Transverse colon (tissue), 4 donors: Measurements from ENCODE around the gene JAGN1. TPM values are rescaled to one million over a fixed set of nuclear protein-coding genes. Genes with fewer than 3 reads are reported as not detected.

Source experiments
- DNase-seq: peaks from one replicate; pipeline ENCODE4 v3.0.0-alpha.2; 2019
- H3K27ac ChIP-seq, 4 donors: fragments of 200-600 bp; sonication (generic); 2 replicates each; pipeline ENCODE4 v1.5.1; 2016 to 2018; ENCODE audit warnings: inconsistent platforms in 4 of 4
- H3K27me3 ChIP-seq: fragments of 200-600 bp; sonication (generic); 2 replicates; pipeline ENCODE4 v1.5.1; 2017; ENCODE audit warnings: inconsistent platforms
- H3K36me3 ChIP-seq, 4 donors: fragments of 200-600 bp; sonication (generic); 2 replicates each; pipeline ENCODE4 v1.5.1; 2017 to 2019; ENCODE audit warnings: inconsistent platforms in 4 of 4
- H3K4me1 ChIP-seq, 4 donors: fragments of 200-600 bp; sonication (generic); 2 replicates each; pipeline ENCODE4 v1.5.1; 2017 to 2020; ENCODE audit warnings: inconsistent platforms in 4 of 4
- H3K4me3 ChIP-seq, 4 donors: fragments of 200-600 bp; sonication (generic); 1 replicate in 1 of 4; 2 replicates in 3 of 4; pipeline versions ENCODE4 v1.5.1 to v1.6.1; 2017 to 2019; ENCODE audit warnings: inconsistent platforms in 4 of 4
- H3K9me3 ChIP-seq, 2 donors: fragments of 200-600 bp; sonication (generic); 2 replicates each; pipeline ENCODE4 v1.5.1; 2017 to 2019; ENCODE audit warnings: inconsistent platforms in 2 of 2
- EP300 ChIP-seq: sonication (generic); formaldehyde crosslinking; IDR thresholded peaks from one replicate; pipeline ENCODE4 v1.6.1; 2017; ENCODE audit warnings: antibody characterized with exemption, low read depth
- POLR2A ChIP-seq: fragments of 450-650 bp; IDR thresholded peaks from one replicate; pipeline ENCODE4 v1.6.1; 2016; ENCODE audit warnings: antibody characterized with exemption, mild to moderate bottlenecking, moderate library complexity
- POLR2AphosphoS5 ChIP-seq, 3 donors: sonication (generic); formaldehyde crosslinking; IDR thresholded peaks; one replicate each; pipeline ENCODE4 v1.6.1; 2016; ENCODE audit warnings: antibody characterized with exemption in 3 of 3
- WGBS, 2 donors: methylation state at CpG; one replicate each; pipeline ENCODE4 v1.1.5; 2018; ENCODE audit warnings: low coverage in 1 of 2; 5-methylcytosine and 5-hydroxymethylcytosine counted together
- in situ Hi-C, 4 donors: fragments of 200-750 bp; cut with MboI; loops; one replicate each; pipeline versions ENCODE4 v1.15.0 to v1.15.1; 2017; ENCODE audit warnings: low sequenced_read_pairs in 3 of 4, low pct_ligation_motif_present in 1 of 4, low pct_unique_long_range_greater_than_20kb in 1 of 4
- intact Hi-C: fragments of 100-400 bp; cut with DNase I; formaldehyde crosslinking; loops from one replicate; pipeline ENCODE4 v1.15.1; 2023; ENCODE audit warnings: low total_unique reads
- total RNA-seq, 4 donors: library from RNA; depleted of rRNA; stranded (reverse); fragments of >200 nt; gene quantifications; one replicate each; pipeline ENCODE4 v1.1.0, GENCODE V29; 2016
- TF ChIP-seq, protein P1 (sequence below), 5 experiments: fragments of 200-600 bp in 3 of 5; fragments of 450-650 bp in 2 of 5; sonication (generic) in 3 of 5; IDR thresholded peaks; 1 replicate in 2 of 5; 2 replicates in 3 of 5; pipeline ENCODE4 v1.5.1; 2016 to 2017; ENCODE audit warnings: antibody characterized with exemption in 5 of 5, inconsistent platforms in 3 of 5, mild to moderate bottlenecking in 2 of 5, moderate library complexity in 1 of 5

JAGN1 gene
- total RNA-seq, 4 donors from 2014 or later = 5.8 to 73.0 (median 28.5) TPM

DNA sequence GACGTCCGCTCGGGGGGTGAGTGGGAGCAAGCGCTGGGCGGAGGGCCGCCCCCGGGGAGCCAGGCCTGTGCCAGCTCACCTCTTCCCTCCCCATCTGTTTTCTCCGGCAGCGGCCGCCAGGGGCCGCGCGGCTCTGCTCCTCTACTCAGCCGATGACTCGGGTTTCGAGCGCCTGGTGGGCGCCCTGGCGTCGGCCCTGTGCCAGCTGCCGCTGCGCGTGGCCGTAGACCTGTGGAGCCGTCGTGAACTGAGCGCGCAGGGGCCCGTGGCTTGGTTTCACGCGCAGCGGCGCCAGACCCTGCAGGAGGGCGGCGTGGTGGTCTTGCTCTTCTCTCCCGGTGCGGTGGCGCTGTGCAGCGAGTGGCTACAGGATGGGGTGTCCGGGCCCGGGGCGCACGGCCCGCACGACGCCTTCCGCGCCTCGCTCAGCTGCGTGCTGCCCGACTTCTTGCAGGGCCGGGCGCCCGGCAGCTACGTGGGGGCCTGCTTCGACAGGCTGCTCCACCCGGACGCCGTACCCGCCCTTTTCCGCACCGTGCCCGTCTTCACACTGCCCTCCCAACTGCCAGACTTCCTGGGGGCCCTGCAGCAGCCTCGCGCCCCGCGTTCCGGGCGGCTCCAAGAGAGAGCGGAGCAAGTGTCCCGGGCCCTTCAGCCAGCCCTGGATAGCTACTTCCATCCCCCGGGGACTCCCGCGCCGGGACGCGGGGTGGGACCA, 42.6 kb downstream of the JAGN1 start:
- Histone ChIP-seq H3K27me3 (no peaks in the 10 kb centered on the region), H3K9me3 (no peaks in the 10 kb centered on the region), H3K4me1 (peaks cover 11 to 35% (median 27%) of the 10 kb centered on the region in 4 donors), H3K36me3 (no peaks in the 10 kb centered on the region), H3K27ac (peak overlapping the region; percentile 90 to 100 (median 96)), H3K4me3 (peak overlapping the region; percentile 64 to 94 (median 86))
- peak in 1 of 3 donors; percentile 11 for TF ChIP-seq POLR2AphosphoS5 (IDR thresholded peaks at IDR 0.05)
- TF ChIP-seq POLR2A = no peak
- TF ChIP-seq, protein P1, sequence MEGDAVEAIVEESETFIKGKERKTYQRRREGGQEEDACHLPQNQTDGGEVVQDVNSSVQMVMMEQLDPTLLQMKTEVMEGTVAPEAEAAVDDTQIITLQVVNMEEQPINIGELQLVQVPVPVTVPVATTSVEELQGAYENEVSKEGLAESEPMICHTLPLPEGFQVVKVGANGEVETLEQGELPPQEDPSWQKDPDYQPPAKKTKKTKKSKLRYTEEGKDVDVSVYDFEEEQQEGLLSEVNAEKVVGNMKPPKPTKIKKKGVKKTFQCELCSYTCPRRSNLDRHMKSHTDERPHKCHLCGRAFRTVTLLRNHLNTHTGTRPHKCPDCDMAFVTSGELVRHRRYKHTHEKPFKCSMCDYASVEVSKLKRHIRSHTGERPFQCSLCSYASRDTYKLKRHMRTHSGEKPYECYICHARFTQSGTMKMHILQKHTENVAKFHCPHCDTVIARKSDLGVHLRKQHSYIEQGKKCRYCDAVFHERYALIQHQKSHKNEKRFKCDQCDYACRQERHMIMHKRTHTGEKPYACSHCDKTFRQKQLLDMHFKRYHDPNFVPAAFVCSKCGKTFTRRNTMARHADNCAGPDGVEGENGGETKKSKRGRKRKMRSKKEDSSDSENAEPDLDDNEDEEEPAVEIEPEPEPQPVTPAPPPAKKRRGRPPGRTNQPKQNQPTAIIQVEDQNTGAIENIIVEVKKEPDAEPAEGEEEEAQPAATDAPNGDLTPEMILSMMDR (IDR thresholded peaks at IDR 0.05) = peak; percentile 66 to 91 (median 81)
- in situ Hi-C loops = no loop called here
- intact Hi-C loops = no loop called here
- DNase-seq = peak; percentile 89
- WGBS, 2 donors = 1% methylated on average over 56 of the region's 77 CpGs; no CpG with 5 or more reads in 1 of the 2 donors

DNA sequence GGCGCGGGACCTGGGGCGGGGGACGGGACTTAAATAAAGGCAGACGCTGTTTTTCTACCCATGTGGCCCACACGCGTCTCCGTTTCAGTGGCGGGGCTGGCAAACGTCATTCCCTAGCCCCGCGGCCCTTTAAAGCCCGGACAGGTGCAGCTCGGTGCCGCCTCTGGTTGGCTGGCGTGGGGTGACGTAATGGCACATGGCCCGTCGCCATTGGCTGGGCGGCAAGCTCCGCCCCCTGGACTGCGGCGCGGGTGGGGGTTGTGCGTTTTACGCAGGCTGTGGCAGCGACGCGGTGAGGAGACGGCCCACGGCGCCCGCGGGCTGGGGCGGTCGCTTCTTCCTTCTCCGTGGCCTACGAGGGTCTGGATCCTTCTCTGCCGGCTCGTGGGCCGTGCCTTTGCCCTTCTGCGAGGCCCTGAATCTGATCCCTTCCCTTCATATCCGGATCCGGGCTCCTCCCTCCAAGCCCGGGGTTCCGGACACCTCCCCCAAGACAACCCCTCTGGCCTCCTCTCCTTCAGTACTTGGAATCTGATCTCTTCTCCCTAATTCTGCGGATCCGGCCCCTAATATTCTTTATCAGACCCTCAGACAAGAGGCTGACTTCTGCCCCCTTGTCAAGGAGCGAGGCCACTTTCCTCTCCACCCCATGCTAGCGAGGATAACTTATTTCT, 43.3 kb downstream of the JAGN1 start, which contains the start of gene CRELD1:
Gene CRELD1, plus strand, starts transcription at position 274 of the 674 bp plus-strand sequence. CDS start 605 bp downstream, outside the sequence.
- peak; percentile 98 for DNase-seq
- H3K27me3 ChIP-seq = no peaks in the 10 kb centered on the region
- intact Hi-C loops (no loop called here), in situ Hi-C loops (no loop called here)
- H3K4me1 ChIP-seq = peaks cover 11 to 35% (median 27%) of the 10 kb centered on the region in 4 donors
- H3K36me3 ChIP-seq = no peaks in the 10 kb centered on the region
- peak within 1 kb of the TSS; percentile 64 to 94 (median 86) for H3K4me3 ChIP-seq
- H3K27ac ChIP-seq = peak within 1 kb of the TSS; percentile 90 to 100 (median 96)
- no peaks in the 10 kb centered on the region for H3K9me3 ChIP-seq
- 0% methylated on average over 6 to 28 of the region's 50 CpGs for WGBS, 2 donors
- TF ChIP-seq POLR2AphosphoS5 (IDR thresholded peaks at IDR 0.05) (peak; percentile 90 to 96 (median 91)), EP300 (no peak), POLR2A (peak; percentile 84)
- TF ChIP-seq, protein P1 (IDR thresholded peaks at IDR 0.05) = no peak

DNA sequence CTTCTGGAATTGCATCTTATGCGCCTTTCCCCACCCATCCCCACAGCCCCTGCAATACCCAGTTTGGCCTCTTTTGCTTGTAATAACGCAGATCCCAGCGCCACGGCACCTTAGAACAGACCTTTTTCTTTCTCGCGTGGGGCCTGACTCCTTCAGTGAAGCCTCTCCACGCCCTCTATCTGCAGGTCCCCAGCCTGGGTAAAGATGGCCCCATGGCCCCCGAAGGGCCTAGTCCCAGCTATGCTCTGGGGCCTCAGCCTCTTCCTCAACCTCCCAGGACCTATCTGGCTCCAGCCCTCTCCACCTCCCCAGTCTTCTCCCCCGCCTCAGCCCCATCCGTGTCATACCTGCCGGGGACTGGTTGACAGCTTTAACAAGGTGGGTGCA, 43.8 kb downstream of the JAGN1 start:
- no peaks in the 10 kb centered on the region for H3K36me3 ChIP-seq
- H3K4me1 ChIP-seq = peaks cover 11 to 35% (median 27%) of the 10 kb centered on the region in 4 donors
- H3K27ac ChIP-seq = peak overlapping the region; percentile 90 to 100 (median 96)
- in situ Hi-C loops (no loop called here), intact Hi-C loops (no loop called here)
- no peaks in the 10 kb centered on the region for H3K27me3 ChIP-seq
- WGBS, 2 donors = 0 to 4% methylated on average over 3 to 11 of the region's 11 CpGs
- no peaks in the 10 kb centered on the region for H3K9me3 ChIP-seq
- H3K4me3 ChIP-seq = peak overlapping the region; percentile 64 to 94 (median 82)
- TF ChIP-seq POLR2A (no peak), EP300 (no peak), POLR2AphosphoS5 (IDR thresholded peaks at IDR 0.05) (no peak)
- TF ChIP-seq, protein P1 (IDR thresholded peaks at IDR 0.05) = peak in 2 of 5 experiments; percentile 28 to 37
- no peak for DNase-seq

DNA sequence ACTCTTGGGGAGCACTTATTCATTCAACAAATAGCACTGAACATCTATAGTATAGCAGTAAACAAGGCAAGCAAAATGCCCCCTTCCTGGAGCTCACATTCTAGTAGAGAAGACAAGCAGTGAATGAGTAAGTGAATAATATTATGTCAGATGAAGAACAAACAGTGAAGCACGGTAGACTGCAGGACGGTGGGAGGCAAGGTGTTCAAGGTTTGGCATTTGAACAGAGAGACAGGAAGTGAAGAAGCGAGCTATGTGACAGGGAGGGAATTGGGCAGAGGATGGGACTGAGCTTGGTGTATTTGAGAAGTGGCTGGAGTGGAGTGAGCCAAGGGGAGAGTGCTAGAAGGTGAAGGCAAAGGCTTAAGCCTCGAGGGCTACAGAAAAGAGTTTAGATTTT, 44.6 kb downstream of the JAGN1 start:
- intact Hi-C loops = no loop called here
- 48 to 56% methylated on average over 3 to 4 of the region's 4 CpGs for WGBS, 2 donors
- no peak for TF ChIP-seq POLR2AphosphoS5 (IDR thresholded peaks at IDR 0.05)
- TF ChIP-seq, protein P1 (IDR thresholded peaks at IDR 0.05) = no peak
- no peak for TF ChIP-seq POLR2A
- no peak for TF ChIP-seq EP300
- Histone ChIP-seq H3K36me3 (no peaks in the 10 kb centered on the region), H3K4me1 (peaks cover 11 to 35% (median 27%) of the 10 kb centered on the region in 4 donors), H3K27ac (no peak overlapping the region), H3K4me3 (peak overlapping the region in 1 of 4 donors; percentile 94), H3K27me3 (no peaks in the 10 kb centered on the region), H3K9me3 (no peaks in the 10 kb centered on the region)
- in situ Hi-C loops = no loop called here
- DNase-seq = no peak
